Osteocyte (in vitro differentiated cells): ENCODE data around the gene OTUD3. TPM values are rescaled to one million over a fixed set of nuclear protein-coding genes. Genes with fewer than 3 reads are reported as not detected.

ENCODE experiments used
- DNase-seq: peaks from one replicate; pipeline ENCODE4 v3.0.0; 2021; ENCODE audit warnings: mixed read lengths; ENCODE audit not compliant: unreplicated experiment; ENCODE audit errors: extremely low spot score
- H3K27ac Mint-ChIP-seq: one replicate; pipeline ENCODE4 v1.8.0; 2021; ENCODE audit warnings: mild to moderate bottlenecking, mixed read lengths; ENCODE audit not compliant: unreplicated experiment
- H3K27me3 Mint-ChIP-seq: one replicate; pipeline ENCODE4 v1.8.0; 2021; ENCODE audit warnings: mixed read lengths; ENCODE audit not compliant: unreplicated experiment
- H3K36me3 Mint-ChIP-seq: one replicate; pipeline ENCODE4 v1.8.0; 2021; ENCODE audit warnings: mixed read lengths; ENCODE audit not compliant: unreplicated experiment
- H3K4me1 Mint-ChIP-seq: one replicate; pipeline ENCODE4 v1.8.0; 2021; ENCODE audit warnings: mixed read lengths; ENCODE audit not compliant: unreplicated experiment
- H3K4me3 Mint-ChIP-seq: one replicate; pipeline ENCODE4 v1.8.0; 2021; ENCODE audit warnings: mild to moderate bottlenecking, moderate library complexity, mixed read lengths; ENCODE audit not compliant: unreplicated experiment
- H3K9me3 Mint-ChIP-seq: one replicate; pipeline ENCODE4 v1.8.0; 2021; ENCODE audit warnings: mixed read lengths; ENCODE audit not compliant: unreplicated experiment
- CTCF ChIP-seq: fragments of 200-600 bp; sonication (generic); IDR thresholded peaks from 2 replicates; pipeline ENCODE4 v1.5.0; 2021; ENCODE audit warnings: antibody characterized with exemption, mild to moderate bottlenecking, moderate library complexity
- total RNA-seq: library from RNA; stranded (reverse); gene quantifications from 2 replicates; pipeline ENCODE4 v1.2.1, GENCODE V29; 2021

Gene OTUD3
- total RNA-seq, 1 donor from 2014 or later = 11.4 TPM

GRCh38 chr1:19949016-19949415, 66.8 kb downstream of the OTUD3 start:
- DNase-seq = no peak
- no peak for TF ChIP-seq CTCF
- peaks cover 13% of the 10 kb centered on the region for H3K27me3 Mint-ChIP-seq
- H3K36me3 Mint-ChIP-seq = no peaks in the 10 kb centered on the region
- no peaks in the 10 kb centered on the region for H3K9me3 Mint-ChIP-seq
- H3K27ac Mint-ChIP-seq = no peak overlapping the region
- H3K4me3 Mint-ChIP-seq = no peak overlapping the region
- no peaks in the 10 kb centered on the region for H3K4me1 Mint-ChIP-seq

DNA sequence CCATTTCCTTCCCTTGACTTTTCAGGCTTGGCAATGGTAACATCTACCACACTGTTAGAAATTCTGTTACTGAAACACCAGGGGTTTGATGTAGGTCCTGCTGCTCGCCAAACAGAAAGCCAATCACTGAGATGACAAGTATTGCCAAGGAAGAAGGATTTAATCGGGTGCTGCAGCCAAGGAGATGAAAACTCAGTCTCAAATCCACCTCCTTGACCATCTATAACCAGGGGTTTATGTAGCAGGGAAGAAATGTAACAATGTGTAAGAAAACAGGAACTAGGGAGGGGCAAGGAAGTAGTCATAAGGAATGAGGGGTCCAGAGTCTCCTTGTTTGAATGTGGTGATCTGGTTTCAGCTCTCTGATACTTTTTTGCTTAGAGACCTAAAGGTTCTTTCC, 71.9 kb downstream of the OTUD3 start:
- DNase-seq = no peak
- TF ChIP-seq CTCF = no peak
- no peaks in the 10 kb centered on the region for H3K36me3 Mint-ChIP-seq
- peaks cover 22% of the 10 kb centered on the region for H3K27me3 Mint-ChIP-seq
- H3K9me3 Mint-ChIP-seq = no peaks in the 10 kb centered on the region
- no peak overlapping the region for H3K27ac Mint-ChIP-seq
- no peaks in the 10 kb centered on the region for H3K4me1 Mint-ChIP-seq
- no peak overlapping the region for H3K4me3 Mint-ChIP-seq

DNA sequence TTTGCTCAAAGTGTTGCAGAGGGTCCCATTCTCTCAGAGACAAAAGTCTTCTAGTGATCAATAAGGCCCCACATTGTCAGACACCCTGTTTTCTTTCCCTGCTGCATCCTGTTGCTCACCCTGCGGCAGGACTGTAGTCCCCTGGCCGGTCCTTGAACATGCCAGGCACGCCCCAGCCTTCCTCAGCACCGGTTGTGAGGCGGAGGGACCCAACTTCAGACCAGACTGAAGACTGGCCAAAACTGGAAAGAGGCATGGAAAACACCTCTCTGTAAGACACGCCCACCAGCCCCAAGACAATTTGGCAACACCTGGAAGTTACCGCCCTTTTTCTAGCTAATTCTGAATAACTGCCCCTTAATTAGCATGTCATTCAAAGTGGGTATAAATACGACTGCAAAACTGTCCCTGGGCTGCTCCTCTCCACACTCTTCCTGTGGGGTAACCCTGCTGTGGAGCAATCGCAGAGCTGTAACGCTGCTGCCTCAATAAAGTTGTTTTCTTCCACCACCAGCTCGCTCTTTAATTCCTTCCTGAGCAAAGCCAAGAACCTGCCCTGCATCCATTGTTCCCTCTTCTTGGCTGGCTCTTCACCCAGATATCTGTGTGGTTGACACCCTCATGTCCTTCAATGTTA, 73.5 kb downstream of the OTUD3 start:
- H3K27me3 Mint-ChIP-seq = peaks cover 22% of the 10 kb centered on the region
- TF ChIP-seq CTCF = no peak
- no peak overlapping the region for H3K27ac Mint-ChIP-seq
- no peaks in the 10 kb centered on the region for H3K9me3 Mint-ChIP-seq
- no peak for DNase-seq
- H3K4me3 Mint-ChIP-seq = no peak overlapping the region
- H3K4me1 Mint-ChIP-seq = no peaks in the 10 kb centered on the region
- no peaks in the 10 kb centered on the region for H3K36me3 Mint-ChIP-seq

- TF ChIP-seq CTCF = no peak
- Mint-ChIP-seq H3K9me3 (no peaks in the 10 kb centered on the region), H3K4me3 (no peak overlapping the region), H3K36me3 (no peaks in the 10 kb centered on the region), H3K4me1 (no peaks in the 10 kb centered on the region), H3K27ac (no peak overlapping the region), H3K27me3 (peaks cover 17% of the 10 kb centered on the region)
- no peak for DNase-seq
Measured at GRCh38 chr1:19957779-19958178, 75.6 kb downstream of the OTUD3 start.

DNA sequence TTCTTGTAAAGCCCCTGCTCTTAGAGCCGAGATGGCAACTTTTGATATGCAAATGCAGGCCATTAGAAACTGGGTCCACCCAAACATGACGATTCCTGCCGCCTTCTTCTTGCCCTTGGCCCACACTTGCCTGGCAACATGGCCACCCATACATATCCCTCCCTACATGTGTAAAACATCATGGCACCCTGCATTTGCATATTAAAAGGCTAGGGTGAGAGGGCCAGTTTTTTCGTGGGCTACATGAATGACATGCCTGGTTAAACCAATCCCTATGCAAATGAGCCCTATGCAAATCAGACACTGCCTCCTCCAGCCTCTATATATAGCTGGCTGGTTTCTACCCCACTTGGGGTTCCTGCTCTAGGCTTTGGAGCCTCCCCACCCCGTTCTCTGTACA, 78.4 kb downstream of the OTUD3 start:
- H3K9me3 Mint-ChIP-seq = no peaks in the 10 kb centered on the region
- H3K27me3 Mint-ChIP-seq = peaks cover 16% of the 10 kb centered on the region
- no peak for DNase-seq
- no peaks in the 10 kb centered on the region for H3K36me3 Mint-ChIP-seq
- no peak overlapping the region for H3K27ac Mint-ChIP-seq
- H3K4me3 Mint-ChIP-seq = no peak overlapping the region
- no peak for TF ChIP-seq CTCF
- no peaks in the 10 kb centered on the region for H3K4me1 Mint-ChIP-seq

Other genes starting within 250 kb of the OTUD3 start
- 547 and 561 TPM in 2 replicates for gene NBL1, start 238.1 kb upstream of the OTUD3 start, total RNA-seq
- gene HTR6, start 217.5 kb upstream of the OTUD3 start, total RNA-seq = 0.16 TPM in 1 of 2 replicates, not detected in the other
- gene TMCO4, start 82.5 kb upstream of the OTUD3 start, total RNA-seq = 12.1 and 14.3 TPM in 2 replicates
- not detected in 2 replicates for gene RNF186, start 67.1 kb upstream of the OTUD3 start, total RNA-seq
- not detected in 2 replicates for gene PLA2G2E, start 41.2 kb downstream of the OTUD3 start, total RNA-seq
- gene PLA2G2A, start 97.2 kb downstream of the OTUD3 start, total RNA-seq = not detected in 2 replicates
- gene PLA2G5, start 187.8 kb downstream of the OTUD3 start, total RNA-seq = not detected in 2 replicates
- gene PLA2G2D, start 237.1 kb downstream of the OTUD3 start, total RNA-seq = not detected in 2 replicates